HEK293T (cell line): ENCODE data around the gene RASGRP2.
A peak's percentile ranks its signal among the peaks of the same experiment; 100 is the strongest.

Source experiments
- CTCF ChIA-PET: fragments of 350-600 bp; formaldehyde crosslinking; extraction: SDS; loops from one replicate; lab custom pipeline; 2021; ENCODE audit warnings: antibody characterized with exemption, inconsistent platforms; lab: Yijun Ruan, JAX
- POLR2A ChIA-PET: fragments of 350-600 bp; formaldehyde crosslinking; extraction: SDS; loops from one replicate; lab custom pipeline; 2020; ENCODE audit warnings: antibody characterized with exemption, inconsistent platforms; lab: Yijun Ruan, JAX
- DNase-seq: peaks from one replicate; pipeline ENCODE4 v3.0.0; 2012; ENCODE audit warnings: mixed read lengths; ENCODE audit errors: extremely low spot score
- ARNT ChIP-seq: fragments of 450-650 bp; IDR thresholded peaks from 2 replicates; pipeline ENCODE4 v1.6.1; 2017; ENCODE audit warnings: mild to moderate bottlenecking
- BHLHE40 ChIP-seq: fragments of 450-650 bp; IDR thresholded peaks from 2 replicates; pipeline ENCODE4 v1.6.1; 2016; ENCODE audit warnings: mild to moderate bottlenecking, moderate library complexity, borderline replicate concordance
- CTBP1 ChIP-seq: fragments of 450-650 bp; IDR thresholded peaks from 2 replicates; pipeline ENCODE4 v1.6.1; 2016; ENCODE audit warnings: borderline replicate concordance
- ELF4 ChIP-seq: fragments of 450-650 bp; IDR thresholded peaks from 2 replicates; pipeline ENCODE4 v1.6.1; 2017; ENCODE audit warnings: antibody characterized with exemption
- FOXA1 ChIP-seq: fragments of 450-650 bp; IDR thresholded peaks from 2 replicates; pipeline ENCODE4 v1.6.1; 2016; ENCODE audit warnings: mild to moderate bottlenecking
- FOXK2 ChIP-seq: fragments of 450-650 bp; IDR thresholded peaks from 2 replicates; pipeline ENCODE4 v1.6.1; 2016; ENCODE audit warnings: mild to moderate bottlenecking
- FOXM1 ChIP-seq: fragments of 450-650 bp; IDR thresholded peaks from 2 replicates; pipeline ENCODE4 v1.6.1; 2017; ENCODE audit warnings: mild to moderate bottlenecking, borderline replicate concordance
- HDGF ChIP-seq: fragments of 450-650 bp; IDR thresholded peaks from 2 replicates; pipeline ENCODE4 v1.6.1; 2017; ENCODE audit warnings: antibody characterized with exemption, borderline replicate concordance
- L3MBTL2 ChIP-seq: fragments of 450-650 bp; conservative IDR thresholded peaks from 2 replicates; pipeline ENCODE4 v1.6.1; 2016; ENCODE audit warnings: mild to moderate bottlenecking
- LEF1 ChIP-seq: fragments of 450-650 bp; IDR thresholded peaks from 2 replicates; pipeline ENCODE4 v1.6.1; 2017; ENCODE audit warnings: mild to moderate bottlenecking, borderline replicate concordance
- NFRKB ChIP-seq: fragments of 450-650 bp; IDR thresholded peaks from 2 replicates; pipeline ENCODE4 v1.6.1; 2016; ENCODE audit warnings: mild to moderate bottlenecking, moderate library complexity
- PKNOX1 ChIP-seq: fragments of 450-650 bp; IDR thresholded peaks from 2 replicates; pipeline ENCODE4 v1.6.1; 2016
- SP1 ChIP-seq: fragments of 450-650 bp; IDR thresholded peaks from 2 replicates; pipeline ENCODE4 v1.6.1; 2017
- SUZ12 ChIP-seq: fragments of 450-650 bp; IDR thresholded peaks from 2 replicates; pipeline ENCODE4 v1.6.1; 2016; ENCODE audit warnings: mild to moderate bottlenecking
- TARDBP ChIP-seq: fragments of 450-650 bp; IDR thresholded peaks from 2 replicates; pipeline ENCODE4 v1.6.1; 2016
- ZNF384 ChIP-seq: fragments of 450-650 bp; IDR thresholded peaks from 2 replicates; pipeline ENCODE4 v1.6.1; 2016

RASGRP2 gene

GRCh38 chr11:64767344-64768299 lies 23.7 kb upstream of the RASGRP2 start:
- CTCF ChIA-PET = interaction anchor here (0.9 kb wide), 1 partner anchor 18 kb away, joined by 3 read pairs; no protein-coding TSS in a partner anchor
- DNase-seq = peak; percentile 63
- POLR2A ChIA-PET = no interaction called here
- TF ChIP-seq PKNOX1 = no peak
- no peak for TF ChIP-seq FOXM1
- TF ChIP-seq ELF4 = no peak
- 0 out of 2 replicates have a peak, but pooled peaks have one; percentile 7 for TF ChIP-seq ARNT
- no peak for TF ChIP-seq TARDBP
- no peak for TF ChIP-seq LEF1
- TF ChIP-seq CTBP1 = no peak
- TF ChIP-seq L3MBTL2 = no peak
- TF ChIP-seq ZNF384 = no peak
- 0 out of 2 replicates have a peak, but pooled peaks have one; percentile 34 for TF ChIP-seq HDGF
- TF ChIP-seq NFRKB = no peak
- no peak for TF ChIP-seq SP1
- no peak for TF ChIP-seq BHLHE40
- no peak for TF ChIP-seq FOXA1

DNA sequence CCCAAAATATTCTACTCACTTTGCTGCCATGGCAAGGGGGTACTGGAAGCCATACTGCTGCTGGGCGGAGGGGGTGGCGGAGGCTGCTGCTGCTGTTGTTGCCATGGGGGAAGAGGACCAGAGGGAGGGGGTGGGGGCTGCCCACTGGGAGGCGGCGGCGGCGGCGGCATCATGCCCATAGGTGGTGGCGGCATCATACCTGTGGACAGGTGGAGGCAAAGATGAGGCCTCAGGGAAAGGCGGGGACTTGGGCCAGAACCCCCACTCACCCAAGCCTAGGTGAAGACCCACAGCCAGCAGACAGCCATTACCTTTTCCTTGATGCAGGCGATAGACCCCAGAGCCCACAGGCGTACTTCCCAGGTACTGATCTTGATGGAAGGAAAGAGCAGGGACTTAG lies 22.9 kb upstream of the RASGRP2 start:
- TF ChIP-seq FOXK2 (no peak), SP1 (no peak), L3MBTL2 (no peak), SUZ12 (no peak), FOXM1 (no peak)
- ChIA-PET POLR2A (no interaction called here), CTCF (no interaction called here)
- no peak for DNase-seq

- DNase-seq = no peak
- ChIA-PET POLR2A (no interaction called here), CTCF (interaction anchor here (0.6 kb wide), 1 partner anchor 87 kb away, joined by 3 read pairs; no protein-coding TSS in a partner anchor)
- no peak for TF ChIP-seq FOXM1
- no peak for TF ChIP-seq SUZ12
- TF ChIP-seq ELF4 = no peak
Measured at GRCh38 chr11:64765851-64766665, 22.1 kb upstream of the RASGRP2 start.

- TF ChIP-seq HDGF (no peak), L3MBTL2 (no peak), ELF4 (no peak), PKNOX1 (no peak), FOXM1 (no peak), NFRKB (no peak), LEF1 (no peak)
- POLR2A ChIA-PET = interaction anchor here (2.0 kb wide), 1 partner anchor 13 kb away, joined by 11 read pairs; the partner anchor contains the start of gene SF1
- no peak for DNase-seq
- CTCF ChIA-PET = interaction anchor here (0.6 kb wide), 1 partner anchor 88 kb away, joined by 3 read pairs; no protein-coding TSS in a partner anchor
Measured at GRCh38 chr11:64765291-64765850, 21.4 kb upstream of the RASGRP2 start.

- no peak for TF ChIP-seq LEF1
- TF ChIP-seq CTBP1 = no peak
- no peak for TF ChIP-seq FOXA1
- TF ChIP-seq L3MBTL2 = no peak
- no peak for TF ChIP-seq FOXM1
- no peak for TF ChIP-seq BHLHE40
- no peak for TF ChIP-seq ARNT
- no peak for TF ChIP-seq TARDBP
- TF ChIP-seq FOXK2 = no peak
- TF ChIP-seq SUZ12 = no peak
- no peak for TF ChIP-seq SP1
- TF ChIP-seq PKNOX1 = no peak
- no peak for TF ChIP-seq HDGF
- TF ChIP-seq ELF4 = no peak
- TF ChIP-seq ZNF384 = no peak
- TF ChIP-seq NFRKB = no peak
- POLR2A ChIA-PET = interaction anchor here (2.0 kb wide), 1 partner anchor 14 kb away, joined by 11 read pairs; the partner anchor contains the start of gene SF1
- no peak for DNase-seq
- CTCF ChIA-PET = no interaction called here
Measured at GRCh38 chr11:64764753-64765152, 20.8 kb upstream of the RASGRP2 start.
